PC-9 (cell line): ENCODE measurements around the gene NRG2. TPM values are rescaled to one million over a fixed set of nuclear protein-coding genes. Genes with fewer than 3 reads are reported as not detected.

ENCODE experiments used
- BruUV-seq: library from RNA; stranded (reverse); fragments of 400-500 nt; replicated peaks from 2 replicates; lab custom pipeline; 2021; lab: Mats Ljungman, UMichigan
- CTCF ChIA-PET: fragments of 300-600 bp; sonication (Branson Sonifier 250); formaldehyde crosslinking; loops from one replicate; lab custom pipeline; 2022; ENCODE audit warnings: antibody characterized with exemption; lab: Charles Lee
- POLR2A ChIA-PET: fragments of 300-600 bp; sonication (Branson Sonifier 250); formaldehyde crosslinking; loops from one replicate; lab custom pipeline; 2022; ENCODE audit warnings: antibody characterized with exemption; ENCODE audit not compliant: unreplicated experiment; lab: Charles Lee
- DNase-seq, 2 experiments: peaks; one replicate each; pipeline versions ENCODE4 v3.0.0 to v3.0.0-alpha.2; 2015 to 2022; ENCODE audit warnings: mixed read lengths in 1 of 2
- H2AFZ ChIP-seq: fragments of 200-600 bp; sonication (generic); 2 replicates; pipeline ENCODE4 v1.8.1; 2017; ENCODE audit warnings: antibody characterized with exemption
- H3F3A ChIP-seq: fragments of 200-600 bp; sonication (generic); 2 replicates; pipeline ENCODE4 v1.8.1; 2017; ENCODE audit warnings: antibody characterized with exemption, mild to moderate bottlenecking, low read depth; ENCODE audit not compliant: insufficient read depth
- H3K27ac ChIP-seq: fragments of 200-600 bp; sonication (generic); 2 replicates; pipeline ENCODE4 v1.6.1; 2016; ENCODE audit warnings: mixed run types
- H3K27me3 ChIP-seq: fragments of 200-600 bp; sonication (generic); 2 replicates; pipeline ENCODE4 v1.6.1; 2016; ENCODE audit warnings: low read depth, mixed run types; ENCODE audit not compliant: insufficient read depth
- H3K36me3 ChIP-seq: fragments of 200-600 bp; sonication (generic); 2 replicates; pipeline ENCODE4 v1.6.1; 2016; ENCODE audit warnings: low read depth, mixed run types
- H3K4me1 ChIP-seq: fragments of 200-600 bp; sonication (generic); replicated peaks from 2 replicates; pipeline ENCODE4 v1.6.1; 2016; ENCODE audit warnings: mixed run types; ENCODE audit not compliant: insufficient read depth
- H3K4me2 ChIP-seq: fragments of 200-600 bp; sonication (generic); 2 replicates; pipeline ENCODE4 v1.6.1; 2017; ENCODE audit warnings: mixed run types
- H3K4me3 ChIP-seq: fragments of 200-600 bp; sonication (generic); 2 replicates; pipeline ENCODE4 v1.6.1; 2016; ENCODE audit warnings: mixed run types
- H3K79me2 ChIP-seq: fragments of 200-600 bp; sonication (generic); 2 replicates; pipeline ENCODE4 v1.6.1; 2017; ENCODE audit warnings: low read depth, mixed run types
- H3K9me2 ChIP-seq: fragments of 200-600 bp; sonication (generic); 2 replicates; pipeline ENCODE4 v1.8.1; 2017; ENCODE audit warnings: mild to moderate bottlenecking; ENCODE audit not compliant: insufficient read depth
- H3K9me3 ChIP-seq: fragments of 200-600 bp; sonication (generic); 2 replicates; pipeline ENCODE4 v1.8.1; 2016; ENCODE audit warnings: low read depth; ENCODE audit not compliant: insufficient read depth
- H4K20me1 ChIP-seq: fragments of 200-600 bp; sonication (generic); 2 replicates; pipeline ENCODE4 v1.8.1; 2017; ENCODE audit not compliant: insufficient read depth
- CTCF ChIP-seq: fragments of 200-600 bp; sonication (generic); conservative IDR thresholded peaks from 2 replicates; pipeline ENCODE4 v1.6.1; 2017; ENCODE audit warnings: mixed run types, antibody characterized with exemption, mild to moderate bottlenecking, moderate library complexity
- EZH2 ChIP-seq: fragments of 200-600 bp; sonication (generic); IDR thresholded peaks from 2 replicates; pipeline ENCODE4 v1.8.0; 2017; ENCODE audit warnings: antibody characterized with exemption, low read depth
- intact Hi-C: fragments of 100-400 bp; cut with micrococcal nuclease; formaldehyde crosslinking; loops from one replicate; pipeline ENCODE4 v1.10.0; 2022; ENCODE audit not compliant: unreplicated experiment
- total RNA-seq: library from RNA; stranded (reverse); gene quantifications from 2 replicates; pipeline ENCODE4 v1.2.3, GENCODE V29; 2021

NRG2 gene
- total RNA-seq, 1 experiment from 2014 or later: not detected

- H2AFZ ChIP-seq: no peak overlapping the region
- H3K9me2 ChIP-seq: no peaks in the 10 kb centered on the region
- no TSS peak for BruUV-seq
- H3F3A ChIP-seq: no peaks in the 10 kb centered on the region
- no peak overlapping the region for H3K27ac ChIP-seq
- H3K79me2 ChIP-seq: no peaks in the 10 kb centered on the region
- intact Hi-C loops: no loop called here
- H3K36me3 ChIP-seq: no peaks in the 10 kb centered on the region
- H3K4me3 ChIP-seq: no peak overlapping the region
- H3K4me1 ChIP-seq: no peaks in the 10 kb centered on the region
- H3K27me3 ChIP-seq: peaks cover 13% of the 10 kb centered on the region; the same call in 1 of the 2 replicates
- DNase-seq: no peak
- no peaks in the 10 kb centered on the region for H3K9me3 ChIP-seq
- ChIA-PET CTCF (no interaction called here), POLR2A (no interaction called here)
- TF ChIP-seq EZH2 (no peak), CTCF (no peak)
- no peak overlapping the region for H3K4me2 ChIP-seq
- H4K20me1 ChIP-seq: no peaks in the 10 kb centered on the region
These were observed 146.4 kb downstream of the NRG2 start for GRCh38 chr5:139896718-139897117.

- Histone ChIP-seq H3K27ac (no peak overlapping the region), H3K4me3 (no peak overlapping the region), H3K79me2 (no peaks in the 10 kb centered on the region), H3K4me2 (no peak overlapping the region), H2AFZ (no peak overlapping the region), H3F3A (no peaks in the 10 kb centered on the region), H3K9me3 (no peaks in the 10 kb centered on the region), H3K9me2 (no peaks in the 10 kb centered on the region), H4K20me1 (no peaks in the 10 kb centered on the region), H3K27me3 (peaks cover 7% of the 10 kb centered on the region; the same call in 1 of the 2 replicates), H3K4me1 (no peaks in the 10 kb centered on the region), H3K36me3 (no peaks in the 10 kb centered on the region)
- intact Hi-C loops: no loop called here
- ChIA-PET CTCF (no interaction called here), POLR2A (no interaction called here)
- TF ChIP-seq EZH2: no peak
- TF ChIP-seq CTCF: no peak
- DNase-seq: no peak
- no TSS peak for BruUV-seq
These were observed 147.5 kb downstream of the NRG2 start for GRCh38 chr5:139895647-139896046.

- Histone ChIP-seq H3K79me2 (no peaks in the 10 kb centered on the region), H3K4me2 (no peak overlapping the region), H3F3A (no peaks in the 10 kb centered on the region), H3K4me3 (no peak overlapping the region), H4K20me1 (no peaks in the 10 kb centered on the region), H3K27me3 (0 out of 2 replicates have a peak, but pooled peaks cover 2% of the 10 kb centered on the region), H3K9me3 (no peaks in the 10 kb centered on the region), H3K4me1 (no peaks in the 10 kb centered on the region), H2AFZ (no peak overlapping the region), H3K9me2 (no peaks in the 10 kb centered on the region), H3K36me3 (no peaks in the 10 kb centered on the region), H3K27ac (no peak overlapping the region)
- no TSS peak for BruUV-seq
- intact Hi-C loops: no loop called here
- DNase-seq: no peak
- CTCF ChIA-PET: no interaction called here
- POLR2A ChIA-PET: no interaction called here
- TF ChIP-seq EZH2 (no peak), CTCF (no peak)
These were observed 148.1 kb downstream of the NRG2 start for GRCh38 chr5:139895046-139895445.
